Forelimb muscle (tissue), 1 donor: ENCODE data around the gene GRHL1. TPM values are rescaled to one million over a fixed set of nuclear protein-coding genes. Genes with fewer than 3 reads are reported as not detected.

Source experiments
- DNase-seq: peaks from one replicate; pipeline ENCODE4 v3.0.0-alpha.2; 2013; ENCODE audit warnings: low read depth
- polyA plus RNA-seq: library from polyadenylated mRNA; unstranded; fragments of 120-200 nt; gene quantifications from one replicate; pipeline ENCODE4 v1.2.1, GENCODE V29; 2013; ENCODE audit not compliant: insufficient read length

Gene GRHL1
- polyA plus RNA-seq, 1 donor = 0.83 TPM

DNA sequence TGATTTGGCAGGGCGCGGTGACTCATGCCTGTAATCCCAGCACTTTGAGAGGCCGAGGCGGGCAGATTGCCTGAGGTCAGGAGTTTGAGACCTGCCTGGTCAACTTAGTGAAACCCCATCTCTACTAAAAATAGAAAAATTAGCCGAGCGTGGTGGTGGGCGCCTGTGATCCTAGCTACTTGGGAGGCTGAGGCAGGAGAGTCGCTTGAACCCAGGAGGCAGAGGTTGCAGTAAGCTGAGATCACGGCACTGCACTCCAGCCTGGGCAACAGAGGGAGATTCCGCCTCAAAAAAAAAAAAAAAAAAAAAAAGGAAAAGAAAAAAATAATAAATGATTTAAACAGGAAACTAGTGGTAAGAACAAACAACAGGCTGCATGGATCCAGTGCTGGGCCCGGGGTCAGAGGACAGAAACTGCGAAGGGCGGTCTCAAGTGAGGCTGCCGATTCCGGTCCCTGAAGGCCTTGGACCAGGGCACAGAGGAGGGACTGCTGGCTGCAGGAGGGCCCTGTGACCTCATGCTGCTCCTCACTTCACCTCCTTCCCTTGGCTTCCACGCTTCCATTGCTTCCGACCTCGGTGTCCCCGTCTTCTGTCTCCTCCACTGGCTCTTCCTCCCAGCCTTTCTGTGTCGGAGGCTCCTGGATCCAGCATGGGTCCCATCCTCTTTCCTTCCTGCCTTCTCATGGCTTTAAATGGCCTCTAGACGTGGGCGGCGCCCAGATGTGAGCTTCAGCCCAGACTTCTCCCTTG, 2.1 kb upstream of the GRHL1 start:
- no peak for DNase-seq

DNA sequence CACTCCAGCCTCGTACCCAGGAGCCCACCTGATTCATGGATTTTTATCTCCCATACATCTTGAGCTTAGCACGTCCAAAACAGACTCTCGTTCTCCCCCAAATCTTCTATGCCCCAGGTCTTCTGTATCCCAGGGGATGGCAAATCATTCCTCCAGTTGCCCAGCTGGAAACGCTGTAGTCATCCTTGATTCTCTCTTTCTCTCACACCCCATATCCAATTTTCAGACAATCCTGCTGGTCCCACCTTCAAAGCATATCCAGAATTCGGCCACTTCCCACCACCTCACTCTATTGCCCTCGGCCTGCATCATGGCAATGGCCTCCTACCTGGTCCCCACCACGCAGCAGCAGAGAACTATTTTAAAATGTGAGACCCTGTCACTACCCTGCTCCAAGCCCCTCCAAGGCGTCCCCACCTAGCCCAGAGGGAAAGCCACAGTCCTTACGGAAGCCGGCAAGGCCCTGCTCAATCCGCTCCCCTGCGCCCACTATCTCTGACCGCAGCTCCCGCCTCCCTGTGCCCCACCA, 1.4 kb upstream of the GRHL1 start:
- no peak for DNase-seq

DNA sequence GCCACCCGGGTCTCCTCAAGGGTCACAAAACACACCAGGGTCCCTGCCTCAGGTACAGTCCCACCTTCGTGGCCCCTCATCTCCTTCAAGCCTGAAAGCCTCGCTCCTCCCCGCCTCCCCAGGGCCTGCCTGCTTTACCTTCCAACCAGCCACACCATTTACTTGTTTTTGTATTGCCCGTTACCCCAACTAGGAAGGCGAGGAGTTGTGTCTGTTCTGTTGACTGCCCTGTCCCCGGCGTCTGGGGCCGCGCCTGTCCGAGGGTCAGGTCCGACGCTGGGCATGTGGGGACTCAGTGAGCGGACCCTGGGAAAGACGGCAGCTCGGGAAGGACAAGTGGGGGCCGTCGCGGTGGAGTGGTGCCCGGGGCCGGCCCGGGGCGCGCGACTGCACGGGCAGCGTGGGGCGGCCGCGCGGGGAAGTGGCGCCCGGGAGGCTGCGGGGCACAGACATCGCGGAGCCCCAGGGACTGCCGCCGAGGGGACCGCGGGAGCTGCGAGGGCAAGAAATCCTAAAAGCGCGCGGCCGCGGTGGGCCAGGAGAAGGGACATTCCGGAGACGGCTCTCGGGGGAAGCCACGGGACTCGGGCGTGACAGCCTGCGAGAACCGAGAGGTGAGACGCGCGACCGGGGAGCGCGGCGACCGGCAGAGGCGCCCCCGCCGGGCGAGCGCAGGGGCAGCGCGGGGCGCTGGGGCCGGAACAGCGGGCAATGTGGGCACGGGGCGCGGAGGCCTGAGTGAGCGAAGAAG, 797 bp upstream of the GRHL1 start:
- DNase-seq = no peak

DNA sequence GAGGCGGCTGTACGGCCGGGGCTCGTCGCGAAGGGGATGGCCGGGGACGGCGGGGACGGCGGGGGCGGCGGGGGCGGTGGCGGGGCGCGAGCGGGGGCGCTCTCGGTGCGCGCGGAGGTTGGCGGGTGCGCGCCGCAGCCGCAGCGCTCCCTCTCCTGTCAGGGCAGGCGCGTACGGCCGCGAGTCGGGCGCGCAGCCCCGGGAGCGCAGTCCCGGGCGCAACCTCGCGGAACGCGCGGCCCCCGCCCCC, 296 bp upstream of the GRHL1 start:
- DNase-seq = no peak

DNA sequence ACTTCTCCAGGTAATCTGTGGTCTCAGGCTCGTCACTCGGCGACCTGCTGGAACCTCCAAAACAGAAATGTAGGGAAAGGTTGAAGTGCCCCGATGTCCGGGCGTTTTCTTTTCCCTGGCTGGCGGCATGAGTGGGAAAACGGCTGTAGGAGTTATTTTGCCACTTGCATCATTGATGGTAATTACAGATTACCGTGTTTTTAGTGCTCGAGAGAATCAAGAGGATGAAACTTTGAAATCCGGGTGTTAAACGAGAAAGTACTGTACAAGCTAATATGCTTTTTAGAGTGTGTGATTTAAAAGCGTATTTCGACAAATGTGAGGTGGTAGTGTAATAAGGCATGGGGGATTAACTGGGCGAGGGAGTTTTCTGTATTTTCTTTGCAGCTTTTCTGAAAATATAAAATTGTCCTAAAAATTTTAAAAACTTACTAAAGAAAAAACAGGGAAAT, 819 bp downstream of the GRHL1 start:
- DNase-seq = no peak

DNA sequence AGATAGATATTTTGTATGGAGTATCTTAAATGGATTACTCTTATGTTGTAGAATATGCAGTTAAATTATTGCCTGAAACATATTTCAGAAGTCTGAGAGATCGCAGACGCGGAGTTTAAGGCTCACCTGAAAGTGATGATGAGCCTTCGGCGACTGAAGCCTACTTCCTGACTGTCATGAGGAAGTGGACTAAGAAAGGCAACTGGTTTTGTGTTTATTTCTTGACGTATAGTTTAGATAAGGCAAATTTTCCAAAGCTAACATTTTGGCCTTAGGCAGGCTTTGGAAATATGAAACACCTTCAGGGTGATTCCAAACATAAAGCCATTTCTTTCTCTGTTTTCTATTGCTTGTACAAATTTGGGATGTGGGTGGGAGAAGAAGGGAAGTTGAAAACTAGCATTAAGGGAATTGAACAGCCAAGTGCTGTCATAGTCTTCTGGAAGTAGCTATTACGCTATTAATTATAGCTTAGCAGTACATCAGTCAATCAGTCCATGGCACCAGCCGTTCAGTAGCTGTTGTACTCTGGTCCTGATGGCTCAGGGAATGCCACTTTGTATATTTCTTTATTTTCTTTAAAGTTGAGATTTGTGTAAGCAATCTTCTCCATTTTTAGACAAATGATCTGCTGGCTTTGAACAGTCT, 1.5 kb downstream of the GRHL1 start:
- DNase-seq = no peak

DNA sequence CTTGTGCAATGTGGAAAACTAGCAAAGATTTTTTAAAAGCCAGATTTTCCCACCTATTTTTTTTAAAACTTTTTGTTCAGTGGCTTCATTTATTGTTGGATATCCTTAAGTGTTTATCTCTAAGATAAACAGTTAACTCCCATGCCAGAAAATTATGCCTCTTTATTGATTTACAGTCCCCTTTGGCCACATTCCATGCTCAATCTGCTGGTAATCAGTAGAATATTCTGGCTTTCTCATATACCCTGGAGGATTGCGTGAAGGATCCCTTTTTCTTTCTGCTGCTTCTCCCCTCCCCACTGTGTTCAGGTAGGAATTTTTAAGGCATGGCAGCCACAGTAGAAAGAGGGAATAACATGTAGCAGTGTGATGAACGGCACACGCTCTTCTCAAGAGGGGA, 2.6 kb downstream of the GRHL1 start:
- no peak for DNase-seq

DNA sequence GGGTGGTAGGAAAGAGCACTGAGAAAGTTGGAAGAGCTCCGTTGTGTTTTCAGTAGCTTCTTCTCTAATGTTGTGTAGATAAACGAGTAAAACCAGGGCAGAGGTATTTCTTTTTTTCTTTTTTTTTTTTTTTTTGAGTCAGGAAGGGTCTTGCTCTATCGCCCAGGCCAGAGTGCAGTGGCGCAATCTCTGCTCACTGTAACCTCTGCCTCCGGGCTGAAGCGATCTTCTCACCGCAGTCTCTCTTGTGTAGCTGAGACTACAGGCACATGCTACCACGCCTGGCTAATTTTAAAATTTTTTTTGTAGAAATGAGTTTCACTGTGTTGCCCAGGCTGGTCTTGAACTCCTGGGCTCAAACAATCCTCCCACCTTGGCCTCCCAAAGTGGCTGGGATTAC, 6.6 kb downstream of the GRHL1 start:
- DNase-seq = no peak

DNA sequence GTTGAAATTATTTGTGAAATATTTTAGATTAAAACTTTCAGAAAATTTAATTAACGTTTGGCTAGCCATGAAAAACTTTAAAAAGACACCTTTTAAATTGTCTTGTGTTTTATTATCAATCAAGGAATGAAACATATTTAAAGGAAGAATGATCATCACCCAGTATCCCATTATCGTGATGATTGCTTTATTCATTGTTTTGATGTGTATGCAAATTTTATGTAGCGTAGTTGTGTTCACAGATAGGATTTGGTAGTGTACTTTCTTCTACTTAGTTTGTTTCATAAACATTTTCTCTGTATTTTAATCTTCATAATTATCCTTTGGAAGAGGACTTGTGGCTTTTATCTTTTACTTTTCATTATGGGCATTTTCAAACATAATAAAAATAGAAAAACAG, 7.8 kb downstream of the GRHL1 start:
- no peak for DNase-seq

DNA sequence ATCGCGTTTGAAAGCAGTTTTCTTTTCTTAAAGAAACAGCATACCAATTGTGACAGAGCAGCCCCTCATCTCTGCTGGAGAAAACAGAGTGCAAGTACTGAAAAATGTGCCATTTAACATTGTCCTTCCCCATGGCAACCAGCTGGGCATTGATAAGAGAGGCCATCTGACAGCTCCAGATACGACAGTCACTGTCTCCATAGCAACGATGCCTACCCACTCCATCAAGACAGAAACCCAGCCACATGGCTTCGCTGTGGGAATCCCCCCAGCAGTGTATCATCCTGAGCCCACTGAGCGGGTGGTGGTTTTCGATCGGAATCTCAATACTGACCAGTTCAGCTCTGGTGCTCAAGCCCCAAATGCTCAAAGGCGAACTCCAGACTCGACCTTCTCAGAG, 9.5 kb downstream of the GRHL1 start:
- DNase-seq = no peak

DNA sequence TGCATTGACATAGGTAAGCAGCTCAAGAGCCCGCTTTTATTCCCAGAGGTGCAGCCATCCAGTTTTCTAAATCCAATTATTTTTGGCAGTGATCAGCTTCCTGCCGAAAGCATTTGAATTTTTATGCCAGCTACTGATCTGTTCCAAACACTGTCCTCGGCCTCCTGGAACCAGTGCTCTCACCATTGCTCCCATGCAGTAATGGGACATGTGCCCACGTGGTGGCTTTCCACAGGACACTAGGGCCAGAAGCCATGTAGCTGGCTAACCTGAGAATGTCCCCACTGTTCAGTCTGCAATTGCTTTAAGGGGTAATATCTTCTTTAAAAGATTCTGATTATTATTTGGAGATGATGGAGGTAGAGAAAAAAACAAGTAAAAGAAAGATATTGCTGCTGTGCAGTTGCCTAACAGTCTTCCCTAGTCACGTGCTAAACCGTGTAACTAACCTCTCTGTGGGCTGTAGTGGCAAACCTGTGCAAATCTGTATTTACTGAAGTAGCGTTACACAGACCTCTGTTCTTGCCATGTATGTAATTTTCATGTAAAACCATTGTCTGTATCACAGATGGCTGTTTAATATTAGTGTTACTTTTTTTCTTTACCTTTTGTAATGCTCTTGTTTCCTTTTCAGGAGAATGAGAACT, 13.0 kb downstream of the GRHL1 start:
- DNase-seq = no peak

DNA sequence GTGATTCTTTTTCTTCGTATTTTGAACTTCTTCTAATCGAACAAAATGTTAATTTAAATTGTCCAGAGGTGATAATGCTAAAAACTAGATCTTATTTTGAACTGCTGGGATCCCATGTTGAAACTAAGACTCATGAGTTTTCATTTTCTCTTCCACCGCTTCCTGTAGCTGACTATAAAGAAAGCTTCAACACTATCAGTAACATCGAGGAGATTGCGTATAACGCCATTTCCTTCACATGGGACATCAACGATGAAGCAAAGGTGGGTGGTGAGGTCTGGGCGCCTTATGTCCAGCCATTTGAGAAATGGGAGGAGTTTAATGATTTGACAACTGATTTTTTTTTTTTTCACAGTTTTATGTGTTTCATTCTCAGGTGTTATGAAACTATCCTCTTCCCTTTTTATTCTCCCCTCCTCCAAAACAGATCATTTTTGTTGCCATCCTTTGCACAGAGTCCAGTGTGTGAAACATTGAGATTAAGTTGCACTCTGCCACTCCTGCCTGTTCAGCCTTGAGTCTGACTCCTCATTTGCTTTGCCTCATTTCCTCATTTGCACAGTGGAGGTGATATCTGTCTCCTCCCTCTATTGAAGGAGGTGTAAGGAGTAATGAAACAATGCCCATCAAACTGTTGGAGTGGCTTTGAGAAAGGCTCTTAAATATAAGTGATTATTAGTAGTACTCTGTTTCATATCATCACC, 13.8 kb downstream of the GRHL1 start:
- no peak for DNase-seq

DNA sequence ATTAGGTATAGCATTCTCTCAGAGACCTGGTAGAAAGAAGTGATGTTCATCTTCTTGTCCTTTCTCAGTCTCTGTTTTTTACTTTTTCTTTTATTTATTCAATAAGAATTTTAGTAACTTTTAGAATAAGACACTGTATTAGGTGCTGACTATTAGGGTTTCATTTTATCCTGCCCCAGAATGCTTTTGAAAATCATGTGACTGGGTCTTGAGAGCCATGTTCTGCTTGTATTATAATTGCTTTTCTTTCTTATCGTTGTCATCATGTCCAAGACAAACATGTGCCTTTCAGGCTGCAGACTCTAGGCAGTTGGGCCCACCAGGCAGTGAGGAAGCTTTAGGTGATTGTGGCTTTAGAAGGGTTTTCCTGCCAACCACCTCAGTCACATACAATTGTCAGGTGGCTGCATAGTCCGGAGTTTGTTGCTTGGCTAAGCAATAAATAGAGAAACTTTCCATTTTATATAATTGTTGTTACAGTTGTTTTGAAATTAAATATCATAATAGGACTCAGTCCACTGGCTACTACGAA, 15.1 kb downstream of the GRHL1 start:
- DNase-seq = no peak

DNA sequence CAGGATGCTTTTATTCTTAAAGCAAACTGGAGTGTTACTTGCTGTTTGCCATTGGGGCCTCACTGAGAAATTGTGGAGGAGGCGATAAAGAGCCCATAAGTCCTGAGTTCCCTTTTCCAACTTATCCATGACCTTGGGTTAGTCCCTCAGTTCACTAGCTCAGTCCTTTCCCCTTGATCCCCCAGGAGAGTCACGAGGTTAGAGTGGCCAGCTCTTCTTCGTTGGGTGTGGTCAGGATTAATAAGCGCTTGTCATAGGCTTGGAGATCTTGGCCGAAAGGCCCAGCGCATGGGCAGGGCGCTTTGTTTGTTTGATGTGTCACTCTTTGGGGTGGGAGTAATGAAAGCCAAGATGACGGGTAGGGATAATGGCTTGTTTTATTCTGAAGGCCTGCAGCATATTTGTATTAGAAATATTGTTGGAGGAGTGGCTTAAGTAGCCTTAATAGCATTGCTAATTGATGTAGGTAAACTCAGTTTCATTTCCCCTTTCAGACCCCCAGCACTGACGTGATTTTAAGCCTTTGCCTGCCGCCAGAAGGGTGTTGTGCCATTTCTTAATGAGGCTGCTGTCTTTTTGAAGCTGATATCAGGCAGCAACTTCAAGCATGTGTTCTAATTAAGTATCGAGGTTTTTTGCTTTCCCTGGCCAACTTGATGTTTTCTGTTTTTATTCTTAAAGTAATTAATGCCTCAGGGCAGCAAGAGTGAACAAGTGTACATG, 15.7 kb downstream of the GRHL1 start:
- DNase-seq = no peak

DNA sequence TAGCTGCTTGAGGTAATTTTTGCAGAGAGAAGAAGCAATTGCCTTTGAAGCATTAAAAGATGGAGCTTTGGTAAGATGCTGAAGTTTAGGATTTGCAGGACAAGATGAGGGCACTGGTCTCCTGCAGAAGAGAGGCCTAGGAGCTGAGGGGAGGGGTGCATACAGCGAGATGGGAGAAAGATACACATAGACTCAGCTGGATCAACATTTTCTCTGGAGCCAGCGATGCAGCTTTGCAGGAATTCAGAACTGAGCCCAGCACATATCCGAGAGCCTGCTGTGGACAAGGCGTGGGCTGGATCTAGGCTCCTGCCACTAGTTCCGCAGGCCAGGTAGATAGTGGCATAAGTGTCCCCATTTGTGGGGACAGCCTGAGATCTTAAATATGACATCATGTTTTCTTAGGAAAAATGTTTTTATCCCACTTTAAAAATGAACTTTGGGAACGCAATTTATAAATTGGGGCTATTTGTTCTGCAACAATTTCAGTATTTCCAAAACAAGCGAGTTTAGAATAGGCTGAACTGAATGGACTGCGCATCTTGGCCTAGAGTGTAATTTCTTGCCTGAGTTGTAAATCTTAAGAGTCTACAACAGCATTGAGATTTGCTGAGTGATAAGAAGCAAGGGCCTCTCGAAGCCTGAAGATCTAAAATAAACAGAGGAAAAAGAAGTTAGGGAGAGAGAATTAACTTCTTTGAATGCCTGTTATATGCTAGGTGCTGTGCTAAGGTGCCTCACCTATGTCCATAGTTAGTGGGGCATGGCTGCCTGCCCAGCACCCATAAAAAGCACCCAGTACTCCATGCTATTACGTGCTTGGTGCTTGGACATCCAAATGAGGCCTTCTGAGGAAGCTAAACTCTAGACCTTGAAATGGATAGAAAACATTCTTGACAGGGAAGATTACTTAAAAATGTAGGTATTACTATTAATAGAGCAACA, 17.3 kb downstream of the GRHL1 start:
- no peak for DNase-seq

DNA sequence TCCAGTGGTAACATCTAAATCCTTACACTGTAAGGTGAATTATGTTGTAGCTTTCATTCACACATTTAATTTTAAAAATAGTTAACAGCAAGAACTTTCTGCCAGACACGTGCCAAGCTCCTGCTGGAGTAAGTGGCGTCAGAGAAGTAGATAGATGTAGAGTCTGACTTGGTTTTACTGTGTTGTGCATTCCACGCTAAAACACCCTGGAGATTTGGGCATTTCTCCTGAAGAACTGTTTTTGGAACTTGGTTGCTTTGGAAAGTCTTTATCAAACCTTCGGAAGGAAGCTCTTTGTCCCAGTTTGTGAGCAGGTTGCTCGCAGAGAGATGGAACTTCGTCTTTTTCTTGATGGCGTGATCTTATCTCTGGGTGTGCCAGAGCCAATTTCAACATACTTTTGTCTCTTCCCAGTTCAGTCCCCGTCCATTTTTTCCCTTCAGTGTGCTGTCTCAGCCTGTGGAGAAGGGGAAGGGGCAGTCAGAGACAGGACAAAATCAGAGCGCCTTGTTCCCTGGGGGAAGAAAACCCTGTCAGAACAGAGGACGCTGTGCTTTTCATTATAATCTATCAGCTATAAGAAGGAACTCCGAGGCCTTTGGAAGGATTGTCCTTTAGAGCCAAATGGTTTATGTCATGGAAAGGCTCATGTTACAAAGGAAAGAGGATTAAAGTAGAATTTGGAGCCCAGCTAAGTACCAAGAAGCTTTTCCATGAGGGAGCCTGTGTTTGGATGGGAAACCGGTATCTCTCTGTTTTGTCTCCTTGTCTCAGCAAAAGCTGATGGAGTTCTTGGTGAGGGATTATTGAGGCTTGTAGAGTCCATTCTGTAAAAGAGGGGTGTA, 18.9 kb downstream of the GRHL1 start:
- no peak for DNase-seq

DNA sequence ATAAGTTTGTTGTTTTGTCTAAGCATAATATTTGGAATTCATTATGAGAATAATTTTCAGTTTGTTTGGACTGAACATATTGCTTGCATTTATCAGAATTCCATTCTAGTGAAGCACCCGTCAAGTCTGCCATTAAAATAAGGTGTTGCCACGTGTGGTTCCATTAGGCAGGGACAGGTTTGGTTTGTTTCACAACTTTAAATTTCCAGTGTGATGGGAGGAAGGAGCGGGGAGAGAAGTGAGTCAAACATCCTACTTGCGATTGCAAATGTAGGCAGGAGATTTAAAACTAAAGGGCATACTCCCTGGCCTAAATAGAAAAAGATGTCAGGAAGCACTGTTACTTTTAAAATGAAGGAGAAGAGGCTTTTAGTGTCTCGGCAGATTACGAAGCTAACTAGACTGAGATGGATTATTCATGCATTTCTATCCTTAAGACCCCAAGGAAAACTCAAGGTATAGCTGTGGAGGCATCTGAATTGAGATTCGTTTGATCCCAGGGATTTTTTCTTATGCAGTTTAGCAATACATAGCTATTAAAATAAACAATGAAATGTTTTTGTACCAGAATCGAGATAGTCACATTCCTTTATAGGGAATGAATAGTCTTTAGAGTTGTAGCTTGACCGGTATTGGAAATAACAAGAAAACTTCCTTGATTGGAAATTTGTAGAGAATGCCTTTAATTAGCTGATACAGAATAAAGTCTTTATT, 19.8 kb downstream of the GRHL1 start:
- DNase-seq = no peak

DNA sequence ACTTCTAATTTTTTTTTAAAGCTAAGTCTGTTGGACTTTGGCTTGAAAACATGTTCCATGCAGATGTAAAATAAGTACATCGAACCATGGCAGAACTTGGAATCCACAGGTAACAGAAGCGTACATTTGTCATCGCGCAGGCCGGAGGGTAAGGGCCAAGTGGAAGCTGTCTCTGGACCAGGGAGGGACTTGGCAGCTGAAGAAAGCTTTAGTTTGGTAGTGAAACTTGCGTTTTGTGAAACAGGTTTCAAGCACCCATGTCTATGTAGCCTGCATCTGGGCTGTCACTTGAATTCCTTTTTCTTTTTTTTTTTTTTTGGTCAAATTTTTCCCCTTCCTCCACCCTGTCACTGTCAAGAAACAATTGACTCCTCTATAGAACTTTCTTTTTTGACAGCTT, 20.4 kb downstream of the GRHL1 start:
- DNase-seq = no peak
